ENCODE measurements around the gene PINK1.
"Not testable (repeated sequence)": the region's sequence is repeated elsewhere in the genome, so short reads cannot be mapped to it uniquely, and the experiment has no call there.

PINK1 gene

GRCh38 chr1:20602851-20603450, 30.3 kb upstream of the PINK1 start:
- Mint-ChIP-seq H3K4me3 (no peak overlapping the region), H3K9me3 (no peaks in the 10 kb centered on the region), H3K36me3 (ENCODE audit: low read depth) (no peaks in the 10 kb centered on the region), H3K27ac (no peak overlapping the region), H3K27me3 (ENCODE audit: low read depth) (peaks cover 12% of the 10 kb centered on the region), H3K4me1 (ENCODE audit: low read depth) (no peaks in the 10 kb centered on the region)

GRCh38 chr1:20603504-20604464, 29.5 kb upstream of the PINK1 start:
- no peaks in the 10 kb centered on the region for H3K36me3 Mint-ChIP-seq (ENCODE audit: low read depth)
- peaks cover 12% of the 10 kb centered on the region for H3K27me3 Mint-ChIP-seq (ENCODE audit: low read depth)
- no peaks in the 10 kb centered on the region for H3K4me1 Mint-ChIP-seq (ENCODE audit: low read depth)
- no peak overlapping the region for H3K4me3 Mint-ChIP-seq
- no peaks in the 10 kb centered on the region for H3K9me3 Mint-ChIP-seq
- no peak overlapping the region for H3K27ac Mint-ChIP-seq

GRCh38 chr1:20604678-20605077, 28.6 kb upstream of the PINK1 start:
- H3K27ac Mint-ChIP-seq, result no peak overlapping the region
- no peak overlapping the region for H3K4me3 Mint-ChIP-seq
- no peaks in the 10 kb centered on the region for H3K36me3 Mint-ChIP-seq (ENCODE audit: low read depth)

GRCh38 chr1:20606801-20607570, 26.3 kb upstream of the PINK1 start:
- not testable (repeated sequence) for H3K4me3 Mint-ChIP-seq; H3K27me3 Mint-ChIP-seq (ENCODE audit: low read depth); H3K27ac Mint-ChIP-seq; H3K36me3 Mint-ChIP-seq (ENCODE audit: low read depth); H3K4me1 Mint-ChIP-seq (ENCODE audit: low read depth); H3K9me3 Mint-ChIP-seq

More at GRCh38 chr1:20604678-20605077, 28.6 kb upstream of the PINK1 start:
- H3K27me3 Mint-ChIP-seq (ENCODE audit: low read depth), result peaks cover 10% of the 10 kb centered on the region
- H3K4me1 Mint-ChIP-seq (ENCODE audit: low read depth), result no peaks in the 10 kb centered on the region
- no peaks in the 10 kb centered on the region for H3K9me3 Mint-ChIP-seq

- no peaks in the 10 kb centered on the region for H3K4me1 Mint-ChIP-seq (ENCODE audit: low read depth)
- H3K27ac Mint-ChIP-seq, result no peak overlapping the region
- H3K27me3 Mint-ChIP-seq (ENCODE audit: low read depth), result peaks cover 6% of the 10 kb centered on the region
- no peak overlapping the region for H3K4me3 Mint-ChIP-seq
- no peaks in the 10 kb centered on the region for H3K36me3 Mint-ChIP-seq (ENCODE audit: low read depth)
- H3K9me3 Mint-ChIP-seq, result no peaks in the 10 kb centered on the region
These were observed 23.7 kb upstream of the PINK1 start for GRCh38 chr1:20609541-20609940.

- Mint-ChIP-seq H3K36me3 (ENCODE audit: low read depth) (no peaks in the 10 kb centered on the region), H3K27me3 (ENCODE audit: low read depth) (peaks cover 6% of the 10 kb centered on the region), H3K27ac (no peak overlapping the region), H3K4me3 (no peak overlapping the region), H3K4me1 (ENCODE audit: low read depth) (no peaks in the 10 kb centered on the region), H3K9me3 (no peaks in the 10 kb centered on the region)
These were observed 22.3 kb upstream of the PINK1 start for GRCh38 chr1:20610970-20611369.

- H3K36me3 Mint-ChIP-seq (ENCODE audit: low read depth), result no peaks in the 10 kb centered on the region
- H3K27me3 Mint-ChIP-seq (ENCODE audit: low read depth), result peaks cover 6% of the 10 kb centered on the region
- H3K9me3 Mint-ChIP-seq, result no peaks in the 10 kb centered on the region
- H3K27ac Mint-ChIP-seq, result no peak overlapping the region
- no peaks in the 10 kb centered on the region for H3K4me1 Mint-ChIP-seq (ENCODE audit: low read depth)
- H3K4me3 Mint-ChIP-seq, result no peak overlapping the region
These were observed 21.6 kb upstream of the PINK1 start for GRCh38 chr1:20611652-20612051.

GRCh38 chr1:20612221-20612746, 21.0 kb upstream of the PINK1 start:
- Mint-ChIP-seq H3K36me3 (ENCODE audit: low read depth) (no peaks in the 10 kb centered on the region), H3K4me1 (ENCODE audit: low read depth) (no peaks in the 10 kb centered on the region), H3K4me3 (no peak overlapping the region), H3K27me3 (ENCODE audit: low read depth) (peaks cover 6% of the 10 kb centered on the region), H3K9me3 (no peaks in the 10 kb centered on the region), H3K27ac (no peak overlapping the region)

GRCh38 chr1:20614131-20614579, 19.1 kb upstream of the PINK1 start:
- Mint-ChIP-seq H3K27me3 (ENCODE audit: low read depth) (no peaks in the 10 kb centered on the region), H3K4me1 (ENCODE audit: low read depth) (no peaks in the 10 kb centered on the region), H3K4me3 (no peak overlapping the region), H3K27ac (no peak overlapping the region), H3K36me3 (ENCODE audit: low read depth) (no peaks in the 10 kb centered on the region), H3K9me3 (no peaks in the 10 kb centered on the region)

- Mint-ChIP-seq H3K4me3 (no peak overlapping the region), H3K4me1 (ENCODE audit: low read depth) (no peaks in the 10 kb centered on the region), H3K27me3 (ENCODE audit: low read depth) (no peaks in the 10 kb centered on the region), H3K27ac (no peak overlapping the region), H3K9me3 (no peaks in the 10 kb centered on the region), H3K36me3 (ENCODE audit: low read depth) (no peaks in the 10 kb centered on the region)
These were observed 17.1 kb upstream of the PINK1 start for GRCh38 chr1:20615946-20616846.

- no peaks in the 10 kb centered on the region for H3K27me3 Mint-ChIP-seq (ENCODE audit: low read depth)
- H3K36me3 Mint-ChIP-seq (ENCODE audit: low read depth), result no peaks in the 10 kb centered on the region
- no peaks in the 10 kb centered on the region for H3K4me1 Mint-ChIP-seq (ENCODE audit: low read depth)
- no peaks in the 10 kb centered on the region for H3K9me3 Mint-ChIP-seq
- H3K27ac Mint-ChIP-seq, result no peak overlapping the region
- H3K4me3 Mint-ChIP-seq, result no peak overlapping the region
These were observed 16.3 kb upstream of the PINK1 start for GRCh38 chr1:20616847-20617487.

GRCh38 chr1:20618550-20618949, 14.7 kb upstream of the PINK1 start:
- H3K36me3 Mint-ChIP-seq (ENCODE audit: low read depth), result no peaks in the 10 kb centered on the region
- H3K4me1 Mint-ChIP-seq (ENCODE audit: low read depth), result no peaks in the 10 kb centered on the region
- H3K4me3 Mint-ChIP-seq, result no peak overlapping the region
- H3K9me3 Mint-ChIP-seq, result no peaks in the 10 kb centered on the region
- H3K27ac Mint-ChIP-seq, result no peak overlapping the region
- no peaks in the 10 kb centered on the region for H3K27me3 Mint-ChIP-seq (ENCODE audit: low read depth)

GRCh38 chr1:20619999-20620398, 13.3 kb upstream of the PINK1 start:
- no peaks in the 10 kb centered on the region for H3K36me3 Mint-ChIP-seq (ENCODE audit: low read depth)
- H3K27ac Mint-ChIP-seq, result no peak overlapping the region
- H3K9me3 Mint-ChIP-seq, result no peaks in the 10 kb centered on the region
- H3K4me3 Mint-ChIP-seq, result no peak overlapping the region
- H3K4me1 Mint-ChIP-seq (ENCODE audit: low read depth), result no peaks in the 10 kb centered on the region
- no peaks in the 10 kb centered on the region for H3K27me3 Mint-ChIP-seq (ENCODE audit: low read depth)
